A673 (cell line): Measurements from ENCODE around the gene KDM4B. TPM values are rescaled to one million over a fixed set of nuclear protein-coding genes. Genes with fewer than 3 reads are reported as not detected.
"Not testable (repeated sequence)": the region's sequence is repeated elsewhere in the genome, so short reads cannot be mapped to it uniquely, and the experiment has no call there.

Experiments used
- BruUV-seq: library from RNA; stranded (reverse); fragments of 400-500 nt; replicated peaks from 2 replicates; lab custom pipeline; 2021; lab: Mats Ljungman, UMichigan
- CTCF ChIA-PET: fragments of 300-600 bp; sonication (Branson Sonifier 250); formaldehyde crosslinking; loops from one replicate; lab custom pipeline; 2022; ENCODE audit warnings: antibody characterized with exemption; lab: Charles Lee
- POLR2A ChIA-PET: fragments of 300-600 bp; sonication (Branson Sonifier 250); formaldehyde crosslinking; loops from one replicate; lab custom pipeline; 2022; ENCODE audit warnings: antibody characterized with exemption; ENCODE audit not compliant: low non-redundant PET; lab: Charles Lee
- DNase-seq: peaks from one replicate; pipeline ENCODE4 v3.0.0-alpha.2; 2015; ENCODE audit warnings: low spot score
- H3K27ac ChIP-seq: fragments of 200-600 bp; sonication (generic); 2 replicates; pipeline ENCODE4 v1.5.1; 2016; ENCODE audit warnings: mixed run types, low read depth, mild to moderate bottlenecking, mixed read lengths, antibody characterized with exemption, low read length; ENCODE audit not compliant: poor library complexity, severe bottlenecking
- H3K27me3 ChIP-seq: fragments of 200-600 bp; sonication (generic); replicated peaks from 2 replicates; pipeline ENCODE4 v1.6.1; 2017; ENCODE audit warnings: mixed run types, low read depth, mild to moderate bottlenecking, mixed read lengths, antibody characterized with exemption, low read length; ENCODE audit not compliant: insufficient read depth, poor library complexity
- H3K36me3 ChIP-seq: fragments of 200-600 bp; sonication (generic); 2 replicates; pipeline ENCODE4 v1.6.1; 2016; ENCODE audit warnings: mixed run types, mild to moderate bottlenecking, mixed read lengths, antibody characterized with exemption, low read length; ENCODE audit not compliant: insufficient read depth, poor library complexity, severe bottlenecking
- H3K4me1 ChIP-seq: fragments of 200-600 bp; sonication (generic); 2 replicates; pipeline ENCODE4 v1.6.1; 2017; ENCODE audit warnings: mixed run types, mild to moderate bottlenecking, mixed read lengths, antibody characterized with exemption, low read length; ENCODE audit not compliant: insufficient read depth, poor library complexity, severe bottlenecking
- H3K4me3 ChIP-seq: fragments of 200-600 bp; sonication (generic); 2 replicates; pipeline ENCODE4 v1.5.1; 2016; ENCODE audit warnings: low read depth, mixed run types, mild to moderate bottlenecking, mixed read lengths, low read length; ENCODE audit not compliant: poor library complexity, severe bottlenecking
- H3K9me3 ChIP-seq: fragments of 200-600 bp; sonication (generic); 2 replicates; pipeline ENCODE4 v1.6.1; 2016; ENCODE audit warnings: mixed run types, low read depth, mild to moderate bottlenecking, mixed read lengths, antibody characterized with exemption, low read length; ENCODE audit not compliant: poor library complexity, severe bottlenecking
- CTCF ChIP-seq: fragments of 300-800, 200-600 bp; sonication (generic); conservative IDR thresholded peaks from 2 replicates; pipeline ENCODE4 v1.5.1; 2017; ENCODE audit warnings: low read depth, mild to moderate bottlenecking, antibody characterized with exemption, low read length, moderate library complexity, mixed read lengths
- EZH2 ChIP-seq: fragments of 200-600 bp; sonication (generic); IDR thresholded peaks from 2 replicates; pipeline ENCODE4 v1.6.1; 2017; ENCODE audit warnings: borderline replicate concordance, low read depth, mild to moderate bottlenecking, mixed read lengths, antibody characterized with exemption, low read length; ENCODE audit not compliant: poor library complexity, severe bottlenecking
- intact Hi-C: fragments of 100-400 bp; cut with micrococcal nuclease; formaldehyde crosslinking; loops from one replicate; pipeline ENCODE4 v1.10.0; 2022; ENCODE audit not compliant: unreplicated experiment
- total RNA-seq: library from RNA; stranded (reverse); gene quantifications from 2 replicates; pipeline ENCODE4 v1.2.3, GENCODE V29; 2021

The KDM4B gene
- total RNA-seq, 1 experiment from 2014 or later = 30.0 TPM

DNA sequence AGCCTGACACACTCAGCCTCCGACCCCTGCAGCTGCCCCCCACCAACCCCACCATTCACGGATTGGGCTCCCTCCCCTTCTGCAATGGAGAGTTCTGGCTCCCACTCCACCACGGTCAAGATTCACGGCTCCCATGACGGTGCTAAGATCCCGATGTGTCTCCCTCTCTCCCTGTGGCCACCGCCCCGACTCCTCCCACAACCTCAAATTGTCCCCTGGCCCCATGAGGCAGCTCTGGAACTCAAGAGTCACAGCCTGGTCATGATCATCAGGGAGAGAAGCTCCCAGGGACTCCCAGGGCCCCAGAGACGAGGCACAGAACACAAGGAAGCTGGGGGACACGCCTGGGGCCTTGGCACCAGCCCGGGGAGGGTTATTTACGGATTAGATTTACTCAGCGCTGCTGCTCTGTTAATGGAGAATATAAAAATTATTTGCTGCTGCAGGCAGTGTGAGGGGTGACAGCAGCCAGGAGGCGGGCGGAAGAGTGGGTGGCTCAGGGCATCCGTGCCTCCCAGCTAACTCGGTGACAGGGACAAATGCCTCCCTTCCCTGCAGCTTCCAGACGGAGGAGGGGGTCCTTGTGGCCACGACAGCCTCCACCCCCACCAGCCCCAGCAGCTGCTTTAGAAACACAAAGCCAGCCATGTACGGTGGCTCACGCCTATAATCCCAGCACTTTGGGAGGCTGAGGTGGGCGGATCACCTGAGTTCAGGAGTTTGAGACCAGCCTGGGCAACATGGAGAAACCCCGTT lies 187.5 kb downstream of the KDM4B start:
- ChIA-PET CTCF (no interaction called here), POLR2A (no interaction called here)
- H3K4me3 ChIP-seq = no peak overlapping the region
- TF ChIP-seq CTCF (no peak), EZH2 (no peak)
- no peaks in the 10 kb centered on the region for H3K36me3 ChIP-seq
- no peaks in the 10 kb centered on the region for H3K27me3 ChIP-seq
- no peaks in the 10 kb centered on the region for H3K9me3 ChIP-seq
- H3K27ac ChIP-seq = no peak overlapping the region
- no TSS peak for BruUV-seq
- peak; percentile 28 for DNase-seq
- H3K4me1 ChIP-seq = peaks cover 6% of the 10 kb centered on the region
- intact Hi-C loops = loop anchor here (5.0 kb wide), 1 partner anchor 109 kb away; no protein-coding TSS in a partner anchor

- BruUV-seq = no TSS peak
- TF ChIP-seq EZH2 = no peak
- TF ChIP-seq CTCF = no peak
- H3K36me3 ChIP-seq = no peaks in the 10 kb centered on the region
- peaks cover 6% of the 10 kb centered on the region for H3K4me1 ChIP-seq
- ChIA-PET POLR2A (no interaction called here), CTCF (interaction anchor here (0.7 kb wide), 1 partner anchor 10 kb away, joined by 5 read pairs; no protein-coding TSS in a partner anchor)
- no peak overlapping the region for H3K4me3 ChIP-seq
- no peak overlapping the region for H3K27ac ChIP-seq
- intact Hi-C loops = loop anchor here (5.0 kb wide), 1 partner anchor 110 kb away; no protein-coding TSS in a partner anchor
- H3K9me3 ChIP-seq = no peaks in the 10 kb centered on the region
- no peaks in the 10 kb centered on the region for H3K27me3 ChIP-seq
- DNase-seq = no peak
Observed at GRCh38 chr19:5157186-5157585, 188.3 kb downstream of the KDM4B start.

DNA sequence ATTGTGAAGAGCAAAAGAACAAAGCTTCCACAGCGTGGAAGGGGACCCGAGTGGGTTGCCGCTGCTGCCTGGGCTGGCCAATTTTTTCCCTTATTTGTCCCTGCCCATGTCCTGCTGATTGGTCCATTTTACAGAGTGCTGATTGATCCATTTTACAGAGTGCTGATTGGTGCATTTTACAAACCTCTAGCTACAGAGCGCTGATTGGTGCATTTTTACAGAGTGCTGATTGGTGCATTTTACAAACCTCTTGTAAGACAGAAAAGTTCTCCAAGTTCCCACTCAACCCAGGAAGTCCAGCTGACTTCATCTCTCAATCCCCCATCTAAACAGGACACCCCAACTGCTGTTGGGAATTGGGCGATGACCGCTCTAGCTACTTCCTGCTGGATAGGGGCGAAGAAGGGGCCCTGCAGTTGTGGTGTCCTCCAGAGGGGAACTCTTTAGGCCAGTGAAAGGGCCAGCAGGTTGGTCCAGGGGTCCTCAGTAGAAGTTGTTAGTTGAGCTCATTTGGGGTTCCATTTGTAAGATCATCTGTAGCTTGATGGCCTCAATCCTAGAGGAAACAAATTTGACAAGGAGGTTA lies 189.7 kb downstream of the KDM4B start:
- POLR2A ChIA-PET, DNase-seq, CTCF ChIA-PET, H3K4me3 ChIP-seq, H3K36me3 ChIP-seq, H3K9me3 ChIP-seq, BruUV-seq, H3K27ac ChIP-seq, H3K27me3 ChIP-seq, H3K4me1 ChIP-seq: not testable (repeated sequence)
- intact Hi-C loops = loop anchor here (5.0 kb wide), 1 partner anchor 111 kb away; no protein-coding TSS in a partner anchor

- H3K36me3 ChIP-seq, DNase-seq, intact Hi-C loops, H3K27me3 ChIP-seq, H3K27ac ChIP-seq, H3K9me3 ChIP-seq, H3K4me1 ChIP-seq, POLR2A ChIA-PET, H3K4me3 ChIP-seq, BruUV-seq: not testable (repeated sequence)
- CTCF ChIA-PET = interaction anchor here (0.5 to 0.7 kb wide), 2 partner anchors 108 to 369 kb away, joined by 5 to 7 read pairs; partner anchors contain the start of gene FEM1A
Observed at GRCh38 chr19:5160158-5160795, 191.4 kb downstream of the KDM4B start.

GRCh38 chr19:5164845-5165696 lies 196.2 kb downstream of the KDM4B start:
- H3K9me3 ChIP-seq, CTCF ChIA-PET, H3K27me3 ChIP-seq, H3K4me1 ChIP-seq, BruUV-seq, intact Hi-C loops, POLR2A ChIA-PET, DNase-seq, H3K36me3 ChIP-seq, H3K4me3 ChIP-seq, H3K27ac ChIP-seq: not testable (repeated sequence)
